Parathyroid adenoma (tissue), 2 donors: ENCODE data around the gene URGCP.
A peak's percentile ranks its signal among the peaks of the same experiment; 100 is the strongest.

Source experiments
- H2AFZ ChIP-seq: fragments of 300-600 bp; sonication (generic); one replicate; pipeline ENCODE4 v1.7.0; 2017; ENCODE audit warnings: antibody characterized with exemption, mild to moderate bottlenecking
- H3K27ac ChIP-seq: fragments of 300-600 bp; sonication (generic); one replicate; pipeline ENCODE4 v1.7.0; 2017
- H3K27me3 ChIP-seq: fragments of 300-600 bp; sonication (generic); one replicate; pipeline ENCODE4 v1.7.0; 2017; ENCODE audit warnings: low read length; ENCODE audit not compliant: control insufficient read depth, insufficient read depth
- H3K36me3 ChIP-seq: fragments of 300-600 bp; sonication (generic); one replicate; pipeline ENCODE4 v1.7.0; 2017; ENCODE audit warnings: low read length; ENCODE audit not compliant: control insufficient read depth, insufficient read depth
- H3K4me1 ChIP-seq: fragments of 300-600 bp; sonication (generic); one replicate; pipeline ENCODE4 v1.7.0; 2017; ENCODE audit warnings: control low read depth
- H3K4me2 ChIP-seq: fragments of 300-600 bp; sonication (generic); one replicate; pipeline ENCODE4 v1.7.0; 2017; ENCODE audit warnings: low read length
- H3K4me3 ChIP-seq: fragments of 300-600 bp; sonication (generic); one replicate; pipeline ENCODE4 v1.7.0; 2017; ENCODE audit warnings: low read depth, low read length
- H3K79me2 ChIP-seq: fragments of 300-600 bp; sonication (generic); one replicate; pipeline ENCODE4 v1.7.0; 2017; ENCODE audit warnings: control low read depth
- H3K9ac ChIP-seq: fragments of 300-600 bp; sonication (generic); one replicate; pipeline ENCODE4 v1.7.0; 2017; ENCODE audit warnings: mild to moderate bottlenecking
- H3K9me3 ChIP-seq: fragments of 300-600 bp; sonication (generic); one replicate; pipeline ENCODE4 v1.7.0; 2017; ENCODE audit warnings: low read length; ENCODE audit not compliant: control insufficient read depth
- TF ChIP-seq, protein P1 (sequence below): fragments of 300-600 bp; sonication (generic); IDR thresholded peaks from one replicate; pipeline ENCODE4 v1.7.0; 2017; ENCODE audit warnings: antibody characterized with exemption, mild to moderate bottlenecking
- donor health status: primary hyperparathyroidism.

URGCP gene

GRCh38 chr7:43929529-43930457, 23.4 kb upstream of the URGCP start:
- Histone ChIP-seq H3K9me3 (no peaks in the 10 kb centered on the region), H3K27ac (no peak overlapping the region)
- TF ChIP-seq, protein P1, sequence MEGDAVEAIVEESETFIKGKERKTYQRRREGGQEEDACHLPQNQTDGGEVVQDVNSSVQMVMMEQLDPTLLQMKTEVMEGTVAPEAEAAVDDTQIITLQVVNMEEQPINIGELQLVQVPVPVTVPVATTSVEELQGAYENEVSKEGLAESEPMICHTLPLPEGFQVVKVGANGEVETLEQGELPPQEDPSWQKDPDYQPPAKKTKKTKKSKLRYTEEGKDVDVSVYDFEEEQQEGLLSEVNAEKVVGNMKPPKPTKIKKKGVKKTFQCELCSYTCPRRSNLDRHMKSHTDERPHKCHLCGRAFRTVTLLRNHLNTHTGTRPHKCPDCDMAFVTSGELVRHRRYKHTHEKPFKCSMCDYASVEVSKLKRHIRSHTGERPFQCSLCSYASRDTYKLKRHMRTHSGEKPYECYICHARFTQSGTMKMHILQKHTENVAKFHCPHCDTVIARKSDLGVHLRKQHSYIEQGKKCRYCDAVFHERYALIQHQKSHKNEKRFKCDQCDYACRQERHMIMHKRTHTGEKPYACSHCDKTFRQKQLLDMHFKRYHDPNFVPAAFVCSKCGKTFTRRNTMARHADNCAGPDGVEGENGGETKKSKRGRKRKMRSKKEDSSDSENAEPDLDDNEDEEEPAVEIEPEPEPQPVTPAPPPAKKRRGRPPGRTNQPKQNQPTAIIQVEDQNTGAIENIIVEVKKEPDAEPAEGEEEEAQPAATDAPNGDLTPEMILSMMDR, result no peak

GRCh38 chr7:43927810-43928209, 21.4 kb upstream of the URGCP start:
- no peaks in the 10 kb centered on the region for H3K9me3 ChIP-seq
- H3K4me1 ChIP-seq, result no peaks in the 10 kb centered on the region
- H3K4me3 ChIP-seq, result no peak overlapping the region
- H3K9ac ChIP-seq, result no peak overlapping the region
- peaks cover 2% of the 10 kb centered on the region for H3K79me2 ChIP-seq
- TF ChIP-seq, protein P1, result no peak
- no peak overlapping the region for H3K27ac ChIP-seq
- no peak overlapping the region for H3K4me2 ChIP-seq
- H2AFZ ChIP-seq, result no peak overlapping the region
- H3K36me3 ChIP-seq, result no peaks in the 10 kb centered on the region
- H3K27me3 ChIP-seq, result no peaks in the 10 kb centered on the region

More at GRCh38 chr7:43929529-43930457, 23.4 kb upstream of the URGCP start:
- Histone ChIP-seq H3K27me3 (no peaks in the 10 kb centered on the region), H3K9ac (no peak overlapping the region), H3K4me1 (no peaks in the 10 kb centered on the region), H3K79me2 (no peaks in the 10 kb centered on the region), H3K4me3 (no peak overlapping the region), H3K36me3 (no peaks in the 10 kb centered on the region), H2AFZ (no peak overlapping the region), H3K4me2 (no peak overlapping the region)

DNA sequence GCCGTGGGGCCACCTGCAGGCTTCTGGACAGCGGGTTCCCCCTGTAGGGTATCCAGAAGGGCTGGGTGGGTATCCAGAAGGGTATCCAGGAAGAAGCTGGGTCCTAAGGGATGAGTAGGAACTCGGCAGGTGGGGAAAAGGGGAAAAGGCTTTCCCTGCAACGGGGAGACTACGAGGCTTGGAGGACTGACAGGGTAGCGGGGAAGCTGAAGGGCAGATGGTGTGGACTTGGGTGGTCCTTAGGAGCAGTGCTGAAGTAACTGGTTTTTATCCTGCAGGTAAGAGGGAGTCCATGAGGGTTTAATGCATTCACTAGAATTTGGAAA, 20.4 kb upstream of the URGCP start:
- no peaks in the 10 kb centered on the region for H3K4me1 ChIP-seq

DNA sequence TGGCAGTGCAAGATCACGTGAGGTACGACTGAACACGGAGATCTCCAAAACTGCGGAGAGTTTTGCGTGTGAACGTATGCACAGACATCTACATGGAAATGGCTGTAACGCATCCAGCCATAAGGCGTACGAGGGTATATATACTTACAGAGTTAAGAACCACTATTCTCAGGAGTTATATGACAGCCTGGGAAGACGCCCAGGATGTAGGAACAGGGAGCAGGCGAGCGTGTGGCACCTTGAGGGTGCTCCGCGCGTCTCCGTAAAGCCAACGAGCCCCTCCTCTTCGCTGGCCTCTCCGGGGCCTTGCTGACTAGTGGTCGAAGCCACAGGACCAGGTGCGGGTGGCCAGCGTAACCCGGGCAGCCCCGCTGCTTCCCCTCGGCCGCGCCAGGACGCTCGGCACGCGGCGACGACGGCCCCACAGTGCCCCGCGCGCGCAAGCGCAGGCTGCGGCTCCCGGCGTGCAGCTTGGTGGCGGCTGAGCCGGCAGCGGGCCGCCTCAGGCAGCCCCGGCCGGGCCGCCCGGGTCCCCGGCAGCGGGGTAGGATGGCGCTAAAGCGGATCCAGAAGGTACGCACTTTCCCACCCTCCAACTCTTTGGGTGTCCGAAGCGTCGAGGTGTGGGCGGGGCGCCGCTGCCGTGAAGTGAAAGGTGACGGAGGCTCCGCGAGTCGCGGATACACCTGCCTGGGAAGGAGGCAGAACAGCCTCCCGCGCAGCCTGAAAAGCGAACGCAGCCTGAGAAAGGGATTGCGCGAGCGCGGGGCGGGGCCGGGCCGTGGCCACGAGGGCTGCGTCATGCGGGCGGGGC, 19.8 kb upstream of the URGCP start, which contains the start of gene UBE2D4:
UBE2D4 (plus strand) TSS at position 453 of the 814 bp plus-strand sequence; CDS start at position 550, 97 bp downstream.
- Histone ChIP-seq H2AFZ (peak within 1 kb of the TSS; percentile 77), H3K36me3 (no peaks in the 10 kb centered on the region), H3K79me2 (peaks cover 2% of the 10 kb centered on the region), H3K27ac (peak within 1 kb of the TSS; percentile 81), H3K4me1 (no peaks in the 10 kb centered on the region), H3K9me3 (no peaks in the 10 kb centered on the region), H3K4me2 (peak within 1 kb of the TSS; percentile 88), H3K27me3 (no peaks in the 10 kb centered on the region), H3K9ac (peak within 1 kb of the TSS; percentile 33), H3K4me3 (peak within 1 kb of the TSS; percentile 79)
- TF ChIP-seq, protein P1, result no peak

More for the DNA sequence above, 20.4 kb upstream of the URGCP start:
- Histone ChIP-seq H3K9ac (peak overlapping the region; percentile 33), H3K27me3 (no peaks in the 10 kb centered on the region), H3K79me2 (peaks cover 2% of the 10 kb centered on the region), H3K9me3 (no peaks in the 10 kb centered on the region), H3K4me3 (peak overlapping the region; percentile 79), H3K27ac (peak overlapping the region; percentile 81), H3K36me3 (no peaks in the 10 kb centered on the region), H2AFZ (peak overlapping the region; percentile 77), H3K4me2 (peak overlapping the region; percentile 88)
- TF ChIP-seq, protein P1, result peak; percentile 25
